SH-SY5Y (cell line): Measurements from ENCODE around the gene CSMD2.

Experiments used
- GATA2 ChIP-seq: IDR thresholded peaks from 2 replicates; pipeline ENCODE4 v1.6.1; 2011; ENCODE audit warnings: mild to moderate bottlenecking, low read depth, low read length
- GATA3 ChIP-seq: IDR thresholded peaks from 2 replicates; pipeline ENCODE4 v1.6.1; 2011; ENCODE audit warnings: low read depth, mild to moderate bottlenecking, low read length, moderate library complexity

DNA sequence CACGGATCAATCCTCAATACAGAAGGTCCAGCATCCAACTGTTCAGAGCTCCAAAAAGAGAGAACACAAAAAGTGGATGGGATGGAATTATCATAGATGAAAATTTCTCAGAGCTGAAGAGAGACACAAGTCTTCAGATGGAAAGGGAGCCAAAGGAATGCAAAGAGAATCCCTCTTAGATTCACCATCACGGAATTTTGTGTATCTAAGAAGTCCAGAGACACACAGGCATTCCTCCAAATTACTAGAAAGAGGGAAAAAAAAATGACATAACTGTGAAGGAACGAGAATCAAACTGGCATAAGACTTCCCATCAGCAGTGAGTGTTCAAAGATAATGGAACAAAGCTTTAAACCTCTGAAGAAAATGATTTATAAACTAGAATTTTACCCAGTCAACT lies 591.4 kb downstream of the CSMD2 start:
- TF ChIP-seq GATA2, result no peak
- no peak for TF ChIP-seq GATA3
